Body of pancreas (tissue), 4 donors: Measurements from ENCODE around the gene ERVH48-1.
"Not testable (repeated sequence)": the region's sequence is repeated elsewhere in the genome, so short reads cannot be mapped to it uniquely, and the experiment has no call there.

Source experiments
- CTCF ChIP-seq, 7 experiments: fragments of 450-650 bp in 4 of 7; fragments of 200-600 bp in 3 of 7; sonication (generic) in 3 of 7; IDR thresholded peaks; one replicate each; pipeline ENCODE4 v1.5.1; 2016 to 2019; ENCODE audit warnings: antibody characterized with exemption in 7 of 7
- POLR2A ChIP-seq, 3 donors: fragments of 450-650 bp; IDR thresholded peaks; one replicate each; pipeline ENCODE4 v1.6.1; 2016; ENCODE audit warnings: antibody characterized with exemption in 3 of 3, mild to moderate bottlenecking in 2 of 3

GRCh38 chr21:42951193-42951592 is 25.8 kb upstream of the ERVH48-1 start:
- TF ChIP-seq CTCF, POLR2A (IDR thresholded peaks at IDR 0.05): not testable (repeated sequence)
